Thyroid gland (tissue), 4 donors: Measurements from ENCODE around the gene NUP214.

ENCODE experiments used
- POLR2A ChIP-seq, 2 donors: fragments of 450-650 bp; IDR thresholded peaks; one replicate each; pipeline ENCODE4 v1.6.1; 2017; ENCODE audit warnings: antibody characterized with exemption in 2 of 2, mild to moderate bottlenecking in 2 of 2, moderate library complexity in 1 of 2
- TF ChIP-seq, protein P1 (sequence below), 6 experiments: fragments of 200-600 bp in 3 of 6; fragments of 450-650 bp in 3 of 6; sonication (generic) in 3 of 6; IDR thresholded peaks; one replicate each; pipeline ENCODE4 v1.5.1; 2016 to 2019; ENCODE audit warnings: antibody characterized with exemption in 6 of 6, mild to moderate bottlenecking in 2 of 6, inconsistent platforms in 1 of 6, moderate library complexity in 1 of 6

DNA sequence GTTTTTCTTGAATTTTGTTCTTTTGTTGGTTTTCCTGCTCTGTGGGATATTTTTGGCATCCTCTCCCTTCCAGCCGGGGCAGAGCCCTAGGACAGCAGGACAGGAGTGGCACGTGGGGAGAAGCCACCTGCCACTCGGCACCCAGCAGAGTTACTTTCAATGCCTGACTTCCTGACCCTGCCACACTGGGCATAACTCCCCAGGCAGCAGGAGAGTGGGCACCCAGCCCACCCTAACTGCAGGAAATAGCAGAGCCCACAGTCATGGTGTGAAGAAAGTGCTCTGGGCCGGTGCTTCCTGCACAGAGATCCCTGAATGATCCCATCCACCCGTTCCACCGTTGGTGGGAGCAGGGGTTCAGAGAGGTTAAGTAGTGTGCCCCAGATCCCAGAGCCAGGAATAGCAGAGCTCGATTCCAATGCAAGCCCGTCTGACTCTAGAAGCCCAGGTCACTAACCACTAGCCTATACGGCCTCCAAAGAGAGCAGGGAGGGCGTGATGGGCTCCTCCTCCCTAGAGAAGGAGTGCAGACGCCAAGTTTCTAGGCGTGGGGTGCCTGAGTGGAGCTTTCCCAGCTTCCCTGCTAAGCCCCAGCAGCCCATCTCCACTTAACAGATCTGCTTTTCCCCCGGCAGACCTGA, 8.1 kb upstream of the NUP214 start:
- TF ChIP-seq POLR2A (IDR thresholded peaks at IDR 0.05), result no peak
- TF ChIP-seq, protein P1, sequence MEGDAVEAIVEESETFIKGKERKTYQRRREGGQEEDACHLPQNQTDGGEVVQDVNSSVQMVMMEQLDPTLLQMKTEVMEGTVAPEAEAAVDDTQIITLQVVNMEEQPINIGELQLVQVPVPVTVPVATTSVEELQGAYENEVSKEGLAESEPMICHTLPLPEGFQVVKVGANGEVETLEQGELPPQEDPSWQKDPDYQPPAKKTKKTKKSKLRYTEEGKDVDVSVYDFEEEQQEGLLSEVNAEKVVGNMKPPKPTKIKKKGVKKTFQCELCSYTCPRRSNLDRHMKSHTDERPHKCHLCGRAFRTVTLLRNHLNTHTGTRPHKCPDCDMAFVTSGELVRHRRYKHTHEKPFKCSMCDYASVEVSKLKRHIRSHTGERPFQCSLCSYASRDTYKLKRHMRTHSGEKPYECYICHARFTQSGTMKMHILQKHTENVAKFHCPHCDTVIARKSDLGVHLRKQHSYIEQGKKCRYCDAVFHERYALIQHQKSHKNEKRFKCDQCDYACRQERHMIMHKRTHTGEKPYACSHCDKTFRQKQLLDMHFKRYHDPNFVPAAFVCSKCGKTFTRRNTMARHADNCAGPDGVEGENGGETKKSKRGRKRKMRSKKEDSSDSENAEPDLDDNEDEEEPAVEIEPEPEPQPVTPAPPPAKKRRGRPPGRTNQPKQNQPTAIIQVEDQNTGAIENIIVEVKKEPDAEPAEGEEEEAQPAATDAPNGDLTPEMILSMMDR (IDR thresholded peaks at IDR 0.05), result no peak
